Measurements from ENCODE around the gene TRAFD1.
"Not testable (repeated sequence)": the region's sequence is repeated elsewhere in the genome, so short reads cannot be mapped to it uniquely, and the experiment has no call there.

Gene TRAFD1

DNA sequence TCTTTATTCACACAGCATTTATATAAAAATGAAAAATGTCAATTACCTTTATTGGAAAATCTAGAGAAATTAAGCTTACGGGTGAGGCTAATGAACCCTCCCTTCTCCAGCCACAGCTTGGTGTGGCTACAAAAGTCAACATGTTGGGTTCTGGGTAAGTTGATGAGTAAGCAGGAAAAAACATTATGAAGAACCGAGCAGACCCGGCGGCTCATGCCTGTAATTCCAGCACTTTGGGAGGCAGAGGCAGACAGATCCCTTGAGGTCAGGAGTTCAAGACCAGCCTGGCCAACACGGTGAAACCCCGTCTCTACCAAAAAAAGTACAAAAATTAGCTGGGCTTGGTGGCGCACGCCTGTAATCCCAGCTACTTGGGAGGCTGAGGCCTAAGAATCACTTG is 27.7 kb upstream of the TRAFD1 start:
- no peak for TF ChIP-seq ARNT (IDR thresholded peaks at IDR 0.05)
- no peak for TF ChIP-seq HDGF (IDR thresholded peaks at IDR 0.05; ENCODE audit: borderline replicate concordance)
- no peak for TF ChIP-seq FOXA1 (IDR thresholded peaks at IDR 0.05)
- TF ChIP-seq, protein P1, sequence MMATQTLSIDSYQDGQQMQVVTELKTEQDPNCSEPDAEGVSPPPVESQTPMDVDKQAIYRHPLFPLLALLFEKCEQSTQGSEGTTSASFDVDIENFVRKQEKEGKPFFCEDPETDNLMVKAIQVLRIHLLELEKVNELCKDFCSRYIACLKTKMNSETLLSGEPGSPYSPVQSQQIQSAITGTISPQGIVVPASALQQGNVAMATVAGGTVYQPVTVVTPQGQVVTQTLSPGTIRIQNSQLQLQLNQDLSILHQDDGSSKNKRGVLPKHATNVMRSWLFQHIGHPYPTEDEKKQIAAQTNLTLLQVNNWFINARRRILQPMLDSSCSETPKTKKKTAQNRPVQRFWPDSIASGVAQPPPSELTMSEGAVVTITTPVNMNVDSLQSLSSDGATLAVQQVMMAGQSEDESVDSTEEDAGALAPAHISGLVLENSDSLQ (IDR thresholded peaks at IDR 0.05) = no peak
- TF ChIP-seq BHLHE40 (IDR thresholded peaks at IDR 0.05; ENCODE audit: borderline replicate concordance) = no peak
- no peak for TF ChIP-seq ZNF384 (IDR thresholded peaks at IDR 0.05)
- TF ChIP-seq SP1 (IDR thresholded peaks at IDR 0.05) = no peak
- TF ChIP-seq SUZ12 (IDR thresholded peaks at IDR 0.05) = no peak
- TF ChIP-seq LEF1 (IDR thresholded peaks at IDR 0.05; ENCODE audit: borderline replicate concordance) = no peak
- no peak for TF ChIP-seq L3MBTL2 (conservative IDR thresholded peaks at IDR 0.05)
- no peak for TF ChIP-seq FOXK2 (IDR thresholded peaks at IDR 0.05)
- no peak for TF ChIP-seq NFRKB (IDR thresholded peaks at IDR 0.05)
- TF ChIP-seq TARDBP (IDR thresholded peaks at IDR 0.05) = no peak
- no peak for TF ChIP-seq ELF4 (IDR thresholded peaks at IDR 0.05)
- TF ChIP-seq CTBP1 (IDR thresholded peaks at IDR 0.05; ENCODE audit: borderline replicate concordance) = no peak
- no peak for TF ChIP-seq FOXM1 (IDR thresholded peaks at IDR 0.05; ENCODE audit: borderline replicate concordance)
- CTCF ChIA-PET = interaction anchor here (0.7 to 0.9 kb wide), 2 partner anchors 11 to 266 kb away, joined by 4 to 6 read pairs; no protein-coding TSS in a partner anchor
- POLR2A ChIA-PET = interaction anchor here (1.8 to 2.3 kb wide), 2 partner anchors 10 to 11 kb away, joined by 7 to 8 read pairs; partner anchors contain the start of gene NAA25
- no peak for DNase-seq (ENCODE audit: extremely low spot score)

DNA sequence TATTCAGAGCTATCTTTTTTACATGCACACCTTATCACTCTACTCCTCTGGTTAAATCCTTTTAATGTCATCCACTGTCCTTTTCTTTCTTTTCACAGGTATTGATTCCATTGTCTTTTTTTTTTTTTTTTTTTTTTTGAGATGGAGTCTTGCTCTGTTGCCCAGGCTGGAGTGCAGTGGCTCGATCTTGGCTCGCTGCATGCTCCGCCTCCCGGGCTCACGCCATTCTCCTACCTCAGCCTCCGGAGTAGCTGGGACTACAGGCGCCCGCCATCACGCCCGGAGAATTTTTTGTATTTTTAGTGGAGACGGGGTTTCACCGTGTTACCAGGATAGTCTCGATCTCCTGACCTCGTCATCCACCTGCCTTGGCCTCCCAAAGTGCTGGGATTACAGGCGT is 24.9 kb upstream of the TRAFD1 start:
- DNase-seq (ENCODE audit: extremely low spot score); CTCF ChIA-PET: not testable (repeated sequence)
- POLR2A ChIA-PET = interaction anchor here (1.7 kb wide), 1 partner anchor 9 kb away, joined by 7 read pairs; no protein-coding TSS in a partner anchor

DNA sequence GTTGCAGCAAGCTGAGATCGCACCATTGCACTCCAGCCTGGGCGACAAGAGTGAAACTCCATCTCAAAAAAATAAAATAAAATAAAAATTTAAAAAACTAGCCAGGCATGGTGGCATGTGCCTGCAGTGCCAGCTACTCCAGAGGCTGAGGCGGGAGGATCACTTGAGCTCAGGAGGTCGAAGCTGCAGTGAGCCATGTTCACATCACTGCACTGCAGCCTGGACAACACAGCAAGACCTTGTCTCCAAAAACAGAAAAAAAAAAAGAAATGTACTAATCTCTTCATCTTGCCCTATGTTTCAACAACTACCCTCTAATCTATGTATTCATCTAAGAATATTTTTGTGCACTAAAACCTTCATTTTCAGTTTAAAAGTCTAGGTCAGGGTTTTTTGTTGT is 23.2 kb upstream of the TRAFD1 start:
- TF ChIP-seq ZNF384 (IDR thresholded peaks at IDR 0.05) = no peak
- POLR2A ChIA-PET = no interaction called here
- DNase-seq (ENCODE audit: extremely low spot score) = no peak
- CTCF ChIA-PET = interaction anchor here (0.6 kb wide), 1 partner anchor 15 kb away, joined by 4 read pairs; no protein-coding TSS in a partner anchor

DNA sequence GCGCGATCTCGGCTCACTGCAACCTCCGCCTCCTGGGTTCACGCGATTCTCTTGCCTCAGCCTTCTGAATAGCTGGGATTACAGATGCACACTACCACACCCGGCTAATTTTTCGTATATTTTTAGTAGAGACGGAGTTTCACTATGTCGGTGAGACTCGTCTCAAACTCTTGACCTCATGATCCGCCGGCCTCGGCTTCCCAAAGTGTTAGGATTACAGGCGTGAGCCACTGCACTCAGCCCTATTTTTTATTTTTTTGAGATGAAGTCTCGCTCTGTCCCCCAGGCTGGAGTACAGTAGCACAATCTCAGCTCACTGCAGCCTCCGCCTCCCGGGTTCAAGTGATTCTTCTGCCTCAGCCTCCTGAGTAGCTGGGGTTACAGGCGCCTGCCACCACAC is 22.6 kb upstream of the TRAFD1 start:
- CTCF ChIA-PET = interaction anchor here (0.6 kb wide), 1 partner anchor 14 kb away, joined by 4 read pairs; no protein-coding TSS in a partner anchor
- POLR2A ChIA-PET; DNase-seq (ENCODE audit: extremely low spot score): not testable (repeated sequence)

DNA sequence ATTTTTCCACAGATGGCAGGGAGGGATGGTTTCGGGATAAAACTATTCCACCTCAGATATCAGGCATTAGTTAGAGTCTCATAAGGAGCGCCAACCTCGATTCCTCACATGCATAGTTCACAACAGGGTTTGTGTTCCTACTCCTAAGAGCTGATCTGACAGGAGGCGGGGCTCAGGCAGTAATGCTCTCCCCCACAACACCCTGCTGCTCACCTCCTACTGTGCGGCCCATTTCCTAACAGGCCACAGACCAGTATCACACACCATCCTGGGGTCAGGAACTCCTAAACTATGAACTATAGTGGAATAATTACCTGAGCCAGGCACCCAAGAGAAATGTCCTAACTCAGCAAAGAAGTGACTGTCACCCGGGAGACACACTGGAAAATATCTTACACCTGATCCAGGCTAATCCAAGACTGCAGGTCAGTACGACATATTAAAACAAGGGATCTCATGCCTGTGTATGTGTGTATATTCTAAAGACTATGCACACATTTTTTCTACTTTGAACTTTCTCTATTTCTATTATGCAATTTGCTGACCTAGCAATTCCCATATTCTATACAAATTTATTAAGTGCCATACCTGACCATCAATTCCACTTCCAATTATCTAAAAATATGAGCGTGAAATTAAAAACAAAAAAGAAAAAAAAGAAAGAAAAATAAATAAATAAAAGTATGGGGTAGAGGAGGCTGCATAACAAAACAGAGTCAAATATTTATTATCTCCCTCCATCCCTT is 21.4 kb upstream of the TRAFD1 start:
- ChIA-PET CTCF (no interaction called here), POLR2A (no interaction called here)
- DNase-seq (ENCODE audit: extremely low spot score) = no peak
- no peak for TF ChIP-seq LEF1 (IDR thresholded peaks at IDR 0.05; ENCODE audit: borderline replicate concordance)
- TF ChIP-seq SUZ12 (IDR thresholded peaks at IDR 0.05) = no peak
- TF ChIP-seq FOXA1 (IDR thresholded peaks at IDR 0.05) = no peak
- no peak for TF ChIP-seq NFRKB (IDR thresholded peaks at IDR 0.05)
- no peak for TF ChIP-seq FOXK2 (IDR thresholded peaks at IDR 0.05)
- no peak for TF ChIP-seq CTBP1 (IDR thresholded peaks at IDR 0.05; ENCODE audit: borderline replicate concordance)
- TF ChIP-seq L3MBTL2 (conservative IDR thresholded peaks at IDR 0.05) = no peak
- no peak for TF ChIP-seq SP1 (IDR thresholded peaks at IDR 0.05)

DNA sequence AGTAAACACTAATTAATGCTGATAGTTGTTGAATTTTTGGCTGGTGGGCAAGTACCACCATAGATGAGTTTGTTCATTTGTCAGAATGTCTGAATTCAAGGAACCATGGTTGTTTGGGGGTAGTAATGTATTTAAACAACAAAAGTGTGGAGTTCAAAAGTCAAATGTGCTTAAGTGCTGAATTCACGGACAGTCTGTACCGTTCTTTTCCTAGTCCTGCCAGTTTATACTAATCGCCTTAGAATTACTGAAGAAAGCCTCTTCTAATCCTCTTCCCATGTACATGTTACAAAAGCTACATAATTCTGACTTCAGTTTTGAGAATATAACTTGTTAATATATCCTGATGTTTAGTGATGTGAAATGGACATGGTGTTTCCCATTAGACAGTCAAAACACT is 19.5 kb upstream of the TRAFD1 start:
- ChIA-PET POLR2A (interaction anchor here (0.6 to 4.9 kb wide), 3 partner anchors 10 to 20 kb away, joined by 3 to 28 read pairs (median 24); partner anchors contain the start of gene TRAFD1), CTCF (no interaction called here)
- TF ChIP-seq FOXM1 (IDR thresholded peaks at IDR 0.05; ENCODE audit: borderline replicate concordance) = no peak
- no peak for TF ChIP-seq SUZ12 (IDR thresholded peaks at IDR 0.05)
- TF ChIP-seq FOXK2 (IDR thresholded peaks at IDR 0.05) = no peak
- TF ChIP-seq HDGF (IDR thresholded peaks at IDR 0.05; ENCODE audit: borderline replicate concordance) = no peak
- no peak for TF ChIP-seq L3MBTL2 (conservative IDR thresholded peaks at IDR 0.05)
- no peak for TF ChIP-seq LEF1 (IDR thresholded peaks at IDR 0.05; ENCODE audit: borderline replicate concordance)
- no peak for TF ChIP-seq SP1 (IDR thresholded peaks at IDR 0.05)
- no peak for TF ChIP-seq ZNF384 (IDR thresholded peaks at IDR 0.05)
- no peak for TF ChIP-seq CTBP1 (IDR thresholded peaks at IDR 0.05; ENCODE audit: borderline replicate concordance)
- no peak for TF ChIP-seq BHLHE40 (IDR thresholded peaks at IDR 0.05; ENCODE audit: borderline replicate concordance)
- TF ChIP-seq ELF4 (IDR thresholded peaks at IDR 0.05) = no peak
- no peak for TF ChIP-seq FOXA1 (IDR thresholded peaks at IDR 0.05)
- TF ChIP-seq NFRKB (IDR thresholded peaks at IDR 0.05) = no peak
- no peak for DNase-seq (ENCODE audit: extremely low spot score)

DNA sequence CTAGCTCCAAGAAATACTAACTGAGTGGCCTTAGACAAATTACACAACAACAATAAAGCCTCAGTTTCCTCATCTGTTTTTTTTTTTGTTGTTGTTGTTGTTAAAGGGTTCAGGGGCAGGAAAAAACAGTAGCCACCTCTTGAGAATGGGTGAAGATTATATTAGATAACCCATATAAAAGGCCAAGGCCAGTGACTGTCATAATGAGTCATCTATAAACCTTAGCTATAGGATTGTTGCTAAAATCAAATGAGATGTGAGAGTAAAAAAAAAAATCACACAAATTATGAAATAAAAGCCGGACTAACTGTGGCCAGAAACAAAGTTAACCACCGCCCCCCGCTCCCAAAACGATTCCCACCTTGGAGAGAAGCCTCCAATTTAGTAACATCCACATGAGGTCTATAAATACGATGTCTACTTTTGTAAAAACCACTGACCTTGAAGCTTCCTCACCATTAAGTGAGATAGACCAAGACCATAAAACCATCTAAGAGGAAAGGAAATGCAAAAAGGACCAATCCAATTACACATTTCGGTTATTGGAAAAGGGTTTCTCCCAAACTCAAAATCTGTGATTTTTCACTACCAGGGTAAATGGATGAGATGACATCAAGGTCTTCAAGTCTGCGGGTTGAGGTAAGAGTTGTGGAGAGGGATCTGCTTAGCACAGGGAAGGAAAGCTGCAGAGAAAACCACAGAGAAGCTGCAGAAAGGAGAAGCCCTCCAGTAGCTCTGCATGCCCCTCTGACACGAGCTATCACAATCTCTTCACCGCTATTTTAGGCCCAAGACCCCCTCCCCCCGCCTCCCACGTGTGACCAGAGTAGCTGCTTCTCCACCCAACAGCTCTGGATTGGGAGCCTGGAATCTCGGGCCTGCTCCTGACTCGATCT is 17.8 kb upstream of the TRAFD1 start:
- CTCF ChIA-PET = no interaction called here
- no peak for TF ChIP-seq HDGF (IDR thresholded peaks at IDR 0.05; ENCODE audit: borderline replicate concordance)
- no peak for TF ChIP-seq NFRKB (IDR thresholded peaks at IDR 0.05)
- no peak for TF ChIP-seq ARNT (IDR thresholded peaks at IDR 0.05)
- POLR2A ChIA-PET = interaction anchor here (0.7 to 4.9 kb wide), 8 partner anchors 9 to 872 kb away, joined by 3 to 28 read pairs (median 4); partner anchors contain the start of genes ERP29, TMEM116 and TRAFD1
- DNase-seq (ENCODE audit: extremely low spot score) = peak; percentile 39

Measured in HEK293T (cell line).